ENCODE measurements around the gene SERP2.

SERP2 gene

GRCh38 chr13:44359983-44360375 is 13.6 kb upstream of the SERP2 start:
- peak; percentile 10 for DNase-seq

- DNase-seq, result no peak
Observed at GRCh38 chr13:44362394-44363040, 11.1 kb upstream of the SERP2 start.

- DNase-seq, result no peak
Observed at GRCh38 chr13:44363631-44364344, 9.8 kb upstream of the SERP2 start.

- peak; percentile 5 for DNase-seq
Observed at GRCh38 chr13:44364345-44365000, 9.2 kb upstream of the SERP2 start.

GRCh38 chr13:44365008-44365407 is 8.6 kb upstream of the SERP2 start:
- DNase-seq, result no peak

- no peak for DNase-seq
Observed at GRCh38 chr13:44365899-44366298, 7.7 kb upstream of the SERP2 start.

- no peak for DNase-seq
Observed at GRCh38 chr13:44368062-44368591, 5.5 kb upstream of the SERP2 start.

- DNase-seq, result peak; percentile 45
Observed at GRCh38 chr13:44368599-44369368, 4.8 kb upstream of the SERP2 start.

GRCh38 chr13:44371421-44371820 is 2.2 kb upstream of the SERP2 start:
- no peak for DNase-seq

- no peak for DNase-seq
Observed at GRCh38 chr13:44373247-44373600, 400 bp upstream of the SERP2 start.

GRCh38 chr13:44374348-44374712 is 706 bp downstream of the SERP2 start:
- peak; percentile 12 for DNase-seq

GRCh38 chr13:44378277-44378676 is 4.7 kb downstream of the SERP2 start:
- no peak for DNase-seq

- DNase-seq, result no peak
Observed at GRCh38 chr13:44379885-44380284, 6.3 kb downstream of the SERP2 start.

- DNase-seq, result no peak
Observed at GRCh38 chr13:44380404-44381165, 7.0 kb downstream of the SERP2 start.

GRCh38 chr13:44382635-44383145 is 9.1 kb downstream of the SERP2 start:
- DNase-seq, result no peak

- no peak for DNase-seq
Observed at GRCh38 chr13:44383945-44384344, 10.3 kb downstream of the SERP2 start.

GRCh38 chr13:44384778-44385177 is 11.2 kb downstream of the SERP2 start:
- DNase-seq, result no peak

- DNase-seq, result no peak
Observed at GRCh38 chr13:44385401-44385800, 11.8 kb downstream of the SERP2 start.

- no peak for DNase-seq
Observed at GRCh38 chr13:44385847-44386246, 12.2 kb downstream of the SERP2 start.

- no peak for DNase-seq
Observed at GRCh38 chr13:44386913-44387556, 13.4 kb downstream of the SERP2 start.

- no peak for DNase-seq
Observed at GRCh38 chr13:44388427-44389059, 14.9 kb downstream of the SERP2 start.

Measured in DMS53 (cell line).